AG04449 (cell line): ENCODE results near the gene SCML2.

Experiments
- CTCF ChIA-PET: fragments of 350-600 bp; formaldehyde crosslinking; extraction: SDS; loops from one replicate; lab custom pipeline; 2021; ENCODE audit warnings: antibody characterized with exemption; lab: Yijun Ruan, JAX
- POLR2A ChIA-PET: fragments of 400-600, 350-600 bp; formaldehyde crosslinking; extraction: SDS; loops from one replicate; lab custom pipeline; 2020; ENCODE audit warnings: antibody characterized with exemption, inconsistent platforms; lab: Yijun Ruan, JAX
- DNase-seq: peaks from one replicate; pipeline ENCODE4 v3.0.0-alpha.2; 2010; ENCODE audit warnings: low read depth, low spot score
- H3K4me3 ChIP-seq: 2 replicates; pipeline ENCODE4 v1.5.1; 2011; ENCODE audit warnings: low read depth, mild to moderate bottlenecking, control low read depth, low read length
- TF ChIP-seq, protein P1 (sequence below): IDR thresholded peaks from one replicate; pipeline ENCODE4 v1.5.1; 2011; ENCODE audit warnings: mild to moderate bottlenecking, moderate library complexity, low read length, control low read depth, inconsistent platforms; ENCODE audit not compliant: insufficient read depth; ENCODE audit errors: missing control alignments

Gene SCML2

DNA sequence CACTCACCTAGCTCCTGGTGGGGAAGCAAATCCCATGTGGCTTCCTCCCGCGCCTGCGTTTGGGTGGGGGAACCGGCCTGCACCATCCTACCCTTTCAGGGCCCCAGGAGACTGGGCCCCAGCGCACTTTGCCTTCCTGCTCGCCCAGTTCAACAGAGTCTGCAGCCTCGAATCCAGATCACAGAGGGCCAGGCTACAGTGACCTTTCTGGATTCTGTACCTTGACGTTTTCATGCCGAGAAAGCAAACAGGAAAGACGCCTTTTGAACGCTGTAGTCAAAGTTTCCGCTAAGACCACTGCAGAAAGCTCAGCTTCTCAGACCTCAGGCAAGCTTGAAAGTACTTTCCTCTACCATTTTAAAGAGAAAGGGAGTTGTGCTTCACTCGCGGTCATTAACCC lies 126.4 kb downstream of the SCML2 start:
- ChIA-PET POLR2A (no interaction called here), CTCF (no interaction called here)
- DNase-seq = no peak
- no peak overlapping the region for H3K4me3 ChIP-seq
- TF ChIP-seq, protein P1, sequence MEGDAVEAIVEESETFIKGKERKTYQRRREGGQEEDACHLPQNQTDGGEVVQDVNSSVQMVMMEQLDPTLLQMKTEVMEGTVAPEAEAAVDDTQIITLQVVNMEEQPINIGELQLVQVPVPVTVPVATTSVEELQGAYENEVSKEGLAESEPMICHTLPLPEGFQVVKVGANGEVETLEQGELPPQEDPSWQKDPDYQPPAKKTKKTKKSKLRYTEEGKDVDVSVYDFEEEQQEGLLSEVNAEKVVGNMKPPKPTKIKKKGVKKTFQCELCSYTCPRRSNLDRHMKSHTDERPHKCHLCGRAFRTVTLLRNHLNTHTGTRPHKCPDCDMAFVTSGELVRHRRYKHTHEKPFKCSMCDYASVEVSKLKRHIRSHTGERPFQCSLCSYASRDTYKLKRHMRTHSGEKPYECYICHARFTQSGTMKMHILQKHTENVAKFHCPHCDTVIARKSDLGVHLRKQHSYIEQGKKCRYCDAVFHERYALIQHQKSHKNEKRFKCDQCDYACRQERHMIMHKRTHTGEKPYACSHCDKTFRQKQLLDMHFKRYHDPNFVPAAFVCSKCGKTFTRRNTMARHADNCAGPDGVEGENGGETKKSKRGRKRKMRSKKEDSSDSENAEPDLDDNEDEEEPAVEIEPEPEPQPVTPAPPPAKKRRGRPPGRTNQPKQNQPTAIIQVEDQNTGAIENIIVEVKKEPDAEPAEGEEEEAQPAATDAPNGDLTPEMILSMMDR = no peak

DNA sequence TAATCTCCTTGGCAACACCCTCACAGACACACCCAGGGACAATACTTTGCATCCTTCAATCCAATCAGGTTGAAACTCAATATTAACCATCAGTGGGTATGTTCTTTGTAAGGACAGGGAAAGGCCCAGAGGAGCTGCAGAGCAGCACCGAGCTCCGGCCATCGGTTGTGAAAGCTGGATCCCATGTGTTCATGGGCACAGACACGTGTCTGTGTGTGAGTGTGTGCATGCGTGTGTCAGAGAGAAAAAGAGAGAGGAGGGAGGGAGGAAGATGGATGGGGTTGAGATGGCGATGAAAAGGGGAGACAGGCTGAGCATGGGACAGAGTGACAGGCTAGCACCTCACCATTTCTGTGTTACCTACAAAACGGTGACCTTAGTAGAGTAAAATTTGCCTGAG lies 127.0 kb downstream of the SCML2 start:
- no peak overlapping the region for H3K4me3 ChIP-seq
- ChIA-PET CTCF (no interaction called here), POLR2A (no interaction called here)
- no peak for DNase-seq
- TF ChIP-seq, protein P1 = no peak

DNA sequence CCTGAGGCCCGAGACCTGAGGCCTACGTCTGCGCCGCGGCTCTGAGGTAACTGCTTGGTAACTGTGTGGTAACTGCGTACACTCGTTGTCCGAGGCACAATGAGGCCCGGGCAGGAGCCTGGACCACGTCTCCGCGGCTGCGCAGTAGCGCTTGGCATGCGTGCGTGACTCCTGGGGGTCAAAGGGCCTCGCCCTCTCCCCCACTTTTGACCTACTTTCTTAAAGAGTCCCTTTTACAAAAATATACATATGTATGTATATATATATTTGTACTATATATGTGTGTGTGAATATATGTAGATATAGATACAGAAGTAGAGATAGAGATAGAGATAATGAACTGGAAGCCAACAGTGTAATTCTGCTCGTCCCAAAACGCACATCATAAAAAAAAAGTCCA lies 133.7 kb downstream of the SCML2 start, which contains the start of gene BEND2:
Gene BEND2 (minus strand): TSS at position 101 of the 400 bp plus-strand sequence. CDS start 136 bp downstream, outside the sequence.
- TF ChIP-seq, protein P1 = no peak
- ChIA-PET POLR2A (no interaction called here), CTCF (no interaction called here)
- no peak for DNase-seq
- H3K4me3 ChIP-seq = no peak within 1 kb of the TSS

DNA sequence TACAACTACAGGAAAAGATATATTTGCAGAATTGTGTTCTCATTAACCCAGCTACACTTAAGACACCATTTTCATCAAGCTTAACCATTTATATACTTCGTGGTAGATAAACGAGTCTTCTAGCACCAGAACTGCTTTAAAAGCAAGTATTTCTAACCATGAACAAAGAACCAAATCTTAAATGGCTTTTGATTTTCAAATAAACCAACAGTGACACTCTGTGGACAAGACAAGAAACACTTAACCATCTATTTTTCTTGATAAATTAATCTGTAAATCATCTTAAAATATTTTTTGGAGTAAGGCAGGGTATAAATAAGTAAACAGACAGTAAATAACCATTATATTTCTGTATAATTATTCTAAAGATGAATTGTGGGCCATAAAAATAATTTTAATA lies 144.0 kb downstream of the SCML2 start:
- H3K4me3 ChIP-seq = no peak overlapping the region
- TF ChIP-seq, protein P1 = no peak
- DNase-seq = no peak
- ChIA-PET CTCF (no interaction called here), POLR2A (no interaction called here)

DNA sequence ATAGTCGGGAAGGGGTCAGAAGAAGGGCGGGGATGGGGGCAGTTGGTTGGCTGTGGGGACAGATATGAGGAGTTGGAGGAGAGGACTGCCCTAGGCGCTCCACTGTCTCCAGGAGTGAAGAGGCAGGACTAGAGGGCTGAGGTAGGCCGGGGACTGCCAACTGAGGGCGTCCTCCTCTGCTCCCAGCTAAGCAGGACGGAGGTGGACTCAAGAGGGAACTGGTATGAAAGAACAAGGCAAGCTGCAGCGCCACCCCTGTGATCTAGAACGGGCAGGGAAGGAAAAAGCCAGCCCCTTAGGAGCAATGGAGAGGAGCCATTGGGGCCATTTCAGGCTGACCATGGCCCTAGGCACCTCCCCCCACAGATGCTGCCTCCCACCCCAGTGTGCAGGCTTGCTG lies 147.8 kb downstream of the SCML2 start:
- POLR2A ChIA-PET = no interaction called here
- no peak for DNase-seq
- CTCF ChIA-PET = no interaction called here
- H3K4me3 ChIP-seq = no peak overlapping the region
- TF ChIP-seq, protein P1 = no peak

DNA sequence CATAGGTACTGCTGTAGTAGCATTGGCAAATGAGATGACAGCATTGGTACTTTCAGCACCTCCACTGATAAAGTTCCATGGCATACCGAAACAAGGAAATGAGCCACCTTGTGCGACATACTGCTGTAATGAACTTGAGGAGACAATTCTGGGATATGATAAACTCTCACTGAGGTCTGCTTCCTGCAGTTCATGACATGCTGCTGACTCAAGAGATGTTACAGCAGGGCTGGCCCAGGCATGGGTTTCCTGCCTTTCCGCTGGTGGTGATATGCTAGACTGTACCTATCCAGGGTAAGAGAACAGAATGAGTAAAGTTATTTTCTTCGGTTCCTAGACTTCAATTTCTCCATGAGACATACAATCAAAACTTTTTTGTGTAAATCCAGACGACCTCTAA lies 150.9 kb downstream of the SCML2 start:
- TF ChIP-seq, protein P1 = no peak
- POLR2A ChIA-PET = no interaction called here
- CTCF ChIA-PET = no interaction called here
- no peak for DNase-seq
- H3K4me3 ChIP-seq = no peak overlapping the region

DNA sequence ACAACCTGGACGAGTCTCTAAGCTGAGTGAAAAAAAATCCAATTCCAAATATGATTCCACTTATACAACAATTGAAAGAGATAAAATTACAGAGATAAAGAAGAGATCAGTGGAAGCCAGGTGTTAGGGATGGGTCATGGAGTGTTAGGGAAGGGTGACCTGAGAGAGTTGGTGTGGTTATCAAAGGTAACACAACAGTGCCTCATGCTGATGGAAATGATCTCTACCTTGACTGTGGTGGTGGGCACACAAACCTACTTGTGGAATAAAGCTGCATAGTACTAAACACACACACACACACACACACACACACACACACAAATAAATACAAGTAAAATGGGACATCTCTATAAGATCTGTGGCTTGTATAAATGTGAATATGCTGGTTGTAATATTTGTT lies 159.8 kb downstream of the SCML2 start:
- TF ChIP-seq, protein P1 = no peak
- POLR2A ChIA-PET = no interaction called here
- no peak for DNase-seq
- CTCF ChIA-PET = no interaction called here
- H3K4me3 ChIP-seq = no peak overlapping the region
